Heart right ventricle (tissue), 16 donors: ENCODE measurements around the gene S100A14. TPM values are rescaled to one million over a fixed set of nuclear protein-coding genes. Genes with fewer than 3 reads are reported as not detected.

ENCODE experiments used
- ATAC-seq, 8 donors: fragments of 200-7000 bp; cut with Tn5 transposase; one replicate each; pipeline ENCODE4 v1.9.1; 2020; ENCODE audit warnings: mild to moderate bottlenecking in 8 of 8, moderate library complexity in 8 of 8, moderate number of reproducible peaks in 1 of 8
- DNase-seq, 2 donors: peaks; one replicate each; pipeline ENCODE4 v3.0.0-alpha.2; 2020
- H3K27ac ChIP-seq, 10 donors: fragments of 200-600 bp; sonication (generic) in 2 of 10; one replicate each; pipeline versions ENCODE4 v1.5.0 to v1.8.0; 2020 to 2022; ENCODE audit warnings: mild to moderate bottlenecking in 3 of 10
- H3K27me3 ChIP-seq, 7 donors: fragments of 200-600 bp; one replicate each; pipeline ENCODE4 v1.8.0; 2021 to 2022; ENCODE audit warnings: mild to moderate bottlenecking in 2 of 7
- H3K36me3 ChIP-seq, 9 donors: fragments of 200-600 bp; sonication (generic) in 1 of 9; one replicate each; pipeline versions ENCODE4 v1.5.0 to v1.8.0; 2020 to 2022; ENCODE audit warnings: mild to moderate bottlenecking in 2 of 9
- H3K4me1 ChIP-seq, 9 donors: fragments of 200-600 bp; sonication (generic) in 1 of 9; one replicate each; pipeline versions ENCODE4 v1.5.0 to v1.8.0; 2020 to 2022; ENCODE audit warnings: mild to moderate bottlenecking in 4 of 9
- H3K4me3 ChIP-seq, 10 donors: fragments of 200-600 bp; sonication (generic) in 2 of 10; one replicate each; pipeline versions ENCODE4 v1.5.0 to v1.8.0; 2020 to 2022; ENCODE audit warnings: mild to moderate bottlenecking in 7 of 10, moderate library complexity in 2 of 10
- H3K9me3 ChIP-seq, 11 donors: fragments of 200-600 bp in 10 of 11; sonication (generic) in 2 of 11; one replicate each; pipeline versions ENCODE4 v1.5.0 to v1.8.0; 2013 to 2022; ENCODE audit warnings: mild to moderate bottlenecking in 2 of 11, control low read depth in 1 of 11, moderate library complexity in 1 of 11
- WGBS, 2 donors: extraction: QIAGEN DNeasy Blood & Tissue Kit; methylation state at CpG; one replicate each; pipeline ENCODE4 v1.1.7; 2013; ENCODE audit warnings: inconsistent platforms in 1 of 2; 5-methylcytosine and 5-hydroxymethylcytosine counted together
- intact Hi-C, 10 donors: fragments of 100-400 bp; cut with DNase I; formaldehyde crosslinking; loops; one replicate each; pipeline versions ENCODE4 v1.11.1 to v1.14.2; 2022
- polyA plus RNA-seq, 2 donors: library from polyadenylated mRNA; stranded (reverse); fragments of 200-250 nt; gene quantifications; one replicate each; pipeline ENCODE4 v1.2.3, GENCODE V29; 2013
- total RNA-seq, 10 donors: library from RNA; stranded (reverse); fragmentation: NEBNext Ultra II Directional in 3 of 10; extraction: Animal tissue kit (Norgen Biotek cat#: 25700) in 3 of 10; gene quantifications; one replicate each; pipeline versions ENCODE4 v1.2.1 to v1.2.4, GENCODE V29; 2021 to 2023
- TF ChIP-seq, protein P1 (sequence below), 9 donors: fragments of 200-600 bp; sonication (generic) in 2 of 9; IDR thresholded peaks; one replicate each; pipeline versions ENCODE4 v1.5.0 to v1.8.0; 2021 to 2022; ENCODE audit warnings: antibody characterized with exemption in 9 of 9, mild to moderate bottlenecking in 5 of 9, moderate library complexity in 1 of 9
- donor health status: Arrhythmogenic right ventricular cardiomyopathy.
- donor health status: ischemic (EF 13 %, LVEDD 7.1; RV severe dilation, severe dysfunction).
- donor health status: healthy with polysubstance abuse.
- donor health status: DM: no; HTN: yes; CAD: no.
- donor health status: DM: no; HTN: no; CAD: no.
- donor health status: ischemic (EF 25% LVEDD 6.9; RV normal size, moderate dysfunction).
- donor health status: ischemic (EF 25% LVEDD 5.7; RV mildly dilated, moderate dysfunction).
- donor health status: healthy.
- donor health status: DM: yes; HTN: yes; CAD: no.
- donor health status: Ischemic cardiomyopathy.
- donor health status: ischemic (EF 35%, LVEDD 5.7; RV mildly dilated, moderate dysfunction).
- donor health status: nonischemic (EF 11% LVEDD 7.7; RV severe dilation, severe dysfunction).
- donor health status: DM: yes; HTN: yes; CAD: no.
- donor health status: PGD.
- donor health status: ischemic (EF 29% LVEDD 5.4; RV normal size, mild dysfunction).
- donor health status: nonischemic (EF 23%, LVEDD 6.1; RV moderate dilation, normal function).

S100A14 gene
- total and polyA plus RNA-seq, 12 donors = 0.80 to 7.3 (median 4.1) TPM

DNA sequence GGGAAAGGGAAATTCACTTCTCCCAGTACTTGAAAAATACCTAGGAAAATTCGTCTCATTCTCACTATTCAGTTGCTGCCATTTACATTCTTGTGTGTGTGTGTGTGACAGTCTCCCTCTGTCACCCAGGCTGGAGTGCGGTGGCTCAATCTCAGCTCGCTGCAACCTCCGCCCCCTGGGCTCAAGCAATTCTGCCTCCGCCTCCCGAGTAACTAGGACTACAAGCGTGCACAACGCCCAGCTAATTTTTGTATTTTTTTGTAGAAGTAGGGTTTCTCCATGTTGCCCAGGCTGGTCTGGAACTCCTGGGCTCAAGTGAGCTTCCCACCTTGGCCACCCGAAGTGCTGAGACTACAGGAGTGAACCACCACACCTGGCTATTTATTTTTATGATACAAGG, 43.5 kb upstream of the S100A14 start:
- intact Hi-C loops = loop anchor here in 3 of 10 donors (10.0 kb wide), 1 partner anchor 85 kb away; no protein-coding TSS in a partner anchor
- H3K36me3 ChIP-seq = peaks cover 0 to 50% (median 47%) of the 10 kb centered on the region in 9 donors

DNA sequence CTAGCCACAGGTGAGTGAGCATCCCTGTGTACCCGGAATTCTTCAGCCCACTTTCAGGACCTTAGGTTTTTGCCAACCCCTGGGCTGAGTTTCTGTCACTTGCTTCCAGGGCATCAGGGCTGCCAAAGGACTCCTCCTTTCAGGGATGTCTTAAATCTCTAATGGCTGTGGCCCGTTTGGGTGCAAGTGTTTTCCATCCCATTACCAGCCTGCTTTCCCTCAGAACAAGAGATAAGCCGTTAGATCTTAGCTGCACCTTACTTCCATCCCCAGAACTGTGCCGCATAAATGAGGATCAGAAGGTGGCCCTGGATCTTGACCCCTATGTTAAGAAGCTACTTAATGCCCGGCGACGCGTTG, 43.0 kb upstream of the S100A14 start:
- TF ChIP-seq, protein P1, sequence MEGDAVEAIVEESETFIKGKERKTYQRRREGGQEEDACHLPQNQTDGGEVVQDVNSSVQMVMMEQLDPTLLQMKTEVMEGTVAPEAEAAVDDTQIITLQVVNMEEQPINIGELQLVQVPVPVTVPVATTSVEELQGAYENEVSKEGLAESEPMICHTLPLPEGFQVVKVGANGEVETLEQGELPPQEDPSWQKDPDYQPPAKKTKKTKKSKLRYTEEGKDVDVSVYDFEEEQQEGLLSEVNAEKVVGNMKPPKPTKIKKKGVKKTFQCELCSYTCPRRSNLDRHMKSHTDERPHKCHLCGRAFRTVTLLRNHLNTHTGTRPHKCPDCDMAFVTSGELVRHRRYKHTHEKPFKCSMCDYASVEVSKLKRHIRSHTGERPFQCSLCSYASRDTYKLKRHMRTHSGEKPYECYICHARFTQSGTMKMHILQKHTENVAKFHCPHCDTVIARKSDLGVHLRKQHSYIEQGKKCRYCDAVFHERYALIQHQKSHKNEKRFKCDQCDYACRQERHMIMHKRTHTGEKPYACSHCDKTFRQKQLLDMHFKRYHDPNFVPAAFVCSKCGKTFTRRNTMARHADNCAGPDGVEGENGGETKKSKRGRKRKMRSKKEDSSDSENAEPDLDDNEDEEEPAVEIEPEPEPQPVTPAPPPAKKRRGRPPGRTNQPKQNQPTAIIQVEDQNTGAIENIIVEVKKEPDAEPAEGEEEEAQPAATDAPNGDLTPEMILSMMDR (IDR thresholded peaks at IDR 0.05) = no peak
- Histone ChIP-seq H3K27ac (peak overlapping the region; percentile 73 to 99 (median 95)), H3K4me3 (peak overlapping the region; percentile 63 to 94 (median 80)), H3K36me3 (peaks cover 0 to 45% (median 42%) of the 10 kb centered on the region in 9 donors), H3K4me1 (peaks cover 0 to 20% (median 11%) of the 10 kb centered on the region in 9 donors), H3K9me3 (no peaks in the 10 kb centered on the region), H3K27me3 (no peaks in the 10 kb centered on the region)
- WGBS, 2 donors = 28 to 35% methylated on average over 8 of the region's 8 CpGs
- ATAC-seq (peak in 1 of 8 donors; percentile 2), DNase-seq (no peak)
- intact Hi-C loops = loop anchor here in 1 of 10 donors (10.0 kb wide), 1 partner anchor 84 kb away; no protein-coding TSS in a partner anchor

More for the DNA sequence above, 43.5 kb upstream of the S100A14 start:
- Histone ChIP-seq H3K4me1 (peaks cover 0 to 20% (median 11%) of the 10 kb centered on the region in 9 donors), H3K9me3 (no peaks in the 10 kb centered on the region), H3K27ac (peak overlapping the region in 5 of 10 donors; percentile 95 to 99 (median 97)), H3K4me3 (peak overlapping the region; percentile 63 to 94 (median 80)), H3K27me3 (no peaks in the 10 kb centered on the region)
- ATAC-seq (no peak), DNase-seq (no peak)
- TF ChIP-seq, protein P1 (IDR thresholded peaks at IDR 0.05) = no peak
- 76 to 78% methylated on average over 9 of the region's 9 CpGs for WGBS, 2 donors

DNA sequence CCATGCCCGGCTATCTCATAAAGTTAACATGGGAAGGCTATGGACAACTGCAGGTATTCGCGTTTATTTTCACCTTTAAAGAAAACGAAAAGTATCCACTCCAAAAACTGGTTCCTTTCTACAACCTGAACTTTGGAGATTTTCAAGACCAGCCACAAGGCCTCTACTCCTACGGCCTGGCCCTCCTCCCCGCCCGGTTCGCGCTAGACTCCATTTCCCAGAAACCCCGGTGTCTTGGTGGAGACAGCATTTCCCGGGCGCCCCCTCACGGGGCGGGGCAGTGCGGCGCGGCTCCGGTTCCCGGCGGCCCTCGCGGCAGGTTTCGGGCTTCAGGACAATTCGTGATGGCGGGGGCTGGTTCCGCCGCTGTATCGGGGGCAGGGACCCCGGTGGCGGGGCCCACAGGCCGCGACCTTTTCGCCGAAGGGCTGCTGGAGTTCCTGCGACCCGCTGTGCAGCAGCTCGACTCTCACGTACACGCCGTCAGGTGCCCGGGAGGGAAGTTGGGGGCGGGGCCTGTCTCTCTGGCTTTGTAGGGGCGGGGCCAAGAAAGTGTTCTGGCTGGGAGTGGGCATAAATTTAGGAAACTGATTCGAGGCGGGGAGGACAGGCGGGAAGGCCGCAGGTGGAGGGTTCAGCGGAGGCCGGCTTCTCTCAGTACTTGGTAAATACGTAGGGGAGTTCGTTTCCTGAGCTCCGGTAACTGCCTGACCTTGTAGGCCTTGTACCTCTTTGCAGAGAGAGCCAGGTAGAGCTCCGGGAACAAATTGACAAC, 42.5 kb upstream of the S100A14 start, which contains the start of gene SNAPIN:
TSS of gene SNAPIN (plus strand) at position 304 of the 775 bp plus-strand sequence. CDS start at position 345, 41 bp downstream.
- intact Hi-C loops = loop anchor here in 1 of 10 donors (10.0 kb wide), 1 partner anchor 84 kb away; no protein-coding TSS in a partner anchor
- Histone ChIP-seq H3K9me3 (no peaks in the 10 kb centered on the region), H3K36me3 (peaks cover 0 to 39% (median 36%) of the 10 kb centered on the region in 9 donors), H3K27ac (peak within 1 kb of the TSS; percentile 73 to 99 (median 95)), H3K4me3 (peak within 1 kb of the TSS; percentile 63 to 94 (median 80)), H3K4me1 (peaks cover 0 to 20% (median 11%) of the 10 kb centered on the region in 9 donors), H3K27me3 (no peaks in the 10 kb centered on the region)
- TF ChIP-seq, protein P1 (IDR thresholded peaks at IDR 0.05) = peak in 7 of 9 donors; percentile 5 to 51 (median 20)
- 2 to 3% methylated on average over 53 of the region's 53 CpGs for WGBS, 2 donors
- DNase-seq (peak; percentile 93 to 95), ATAC-seq (peak; percentile 96 to 98 (median 98))

DNA sequence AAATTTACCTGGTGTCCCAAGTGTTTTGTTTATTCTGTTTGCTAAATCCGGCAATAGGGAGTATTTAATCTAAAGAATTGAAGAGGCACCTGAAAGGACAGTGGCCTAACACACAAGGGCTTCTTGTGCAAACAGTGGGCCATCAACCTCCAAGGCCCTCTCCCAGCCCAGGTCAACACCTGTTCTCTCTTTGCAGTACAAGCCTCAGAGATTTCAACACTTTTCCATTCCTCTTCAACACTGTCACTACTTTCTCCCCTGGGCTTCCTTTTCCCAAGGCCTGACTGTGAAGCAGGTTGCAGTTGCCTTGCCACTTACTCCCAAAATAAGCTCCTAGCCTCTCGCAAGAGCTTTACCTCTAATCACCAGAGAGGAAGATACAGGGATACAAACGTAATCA, 39.2 kb upstream of the S100A14 start:
- peaks cover 3 to 31% (median 20%) of the 10 kb centered on the region in 9 donors for H3K4me1 ChIP-seq
- intact Hi-C loops = loop anchor here in 1 of 10 donors (10.0 kb wide), 1 partner anchor 81 kb away; no protein-coding TSS in a partner anchor
- TF ChIP-seq, protein P1 (IDR thresholded peaks at IDR 0.05) = no peak
- H3K36me3 ChIP-seq = peaks cover 0 to 7% (median 6%) of the 10 kb centered on the region in 9 donors
- H3K9me3 ChIP-seq = no peaks in the 10 kb centered on the region
- H3K27me3 ChIP-seq = no peaks in the 10 kb centered on the region
- ATAC-seq (no peak), DNase-seq (no peak)
- 85 to 89% methylated on average over 3 of the region's 3 CpGs for WGBS, 2 donors
- no peak overlapping the region for H3K27ac ChIP-seq
- H3K4me3 ChIP-seq = no peak overlapping the region
